Liver (tissue), 9 donors: ENCODE results near the gene SCARB1. TPM values are rescaled to one million over a fixed set of nuclear protein-coding genes. Genes with fewer than 3 reads are reported as not detected.

Source experiments
- DNase-seq: peaks from one replicate; pipeline ENCODE4 v3.0.0-alpha.2; 2017; ENCODE audit warnings: low spot score
- H3K27ac ChIP-seq, 2 donors: one replicate each; pipeline ENCODE4 v1.7.0; 2013; ENCODE audit warnings: inconsistent platforms in 2 of 2, low read length in 2 of 2, control low read depth in 1 of 2, low read depth in 1 of 2, mild to moderate bottlenecking in 1 of 2
- H3K27me3 ChIP-seq, 4 donors: one replicate each; pipeline versions ENCODE4 v1.6.1 to v1.7.0; 2013; ENCODE audit warnings: low read length in 3 of 4, inconsistent platforms in 1 of 4, mild to moderate bottlenecking in 1 of 4, moderate library complexity in 1 of 4; ENCODE audit not compliant: control insufficient read depth in 4 of 4, insufficient read depth in 4 of 4
- H3K36me3 ChIP-seq, 4 donors: one replicate each; pipeline versions ENCODE4 v1.6.1 to v1.7.0; 2013; ENCODE audit warnings: low read length in 3 of 4, mild to moderate bottlenecking in 3 of 4, low read depth in 1 of 4, moderate library complexity in 1 of 4; ENCODE audit not compliant: control insufficient read depth in 4 of 4, insufficient read depth in 3 of 4
- H3K4me1 ChIP-seq, 4 donors: one replicate each; pipeline versions ENCODE4 v1.6.1 to v1.7.0; 2013; ENCODE audit warnings: low read length in 3 of 4, mild to moderate bottlenecking in 3 of 4, moderate library complexity in 1 of 4; ENCODE audit not compliant: control insufficient read depth in 4 of 4, insufficient read depth in 4 of 4
- H3K4me3 ChIP-seq, 3 donors: one replicate each; pipeline versions ENCODE4 v1.6.1 to v1.7.0; 2013; ENCODE audit warnings: low read length in 3 of 3, control low read depth in 1 of 3, low read depth in 1 of 3, mild to moderate bottlenecking in 1 of 3
- H3K9ac ChIP-seq, 2 donors: one replicate each; pipeline ENCODE4 v1.7.0; 2013; ENCODE audit warnings: low read length in 2 of 2, mild to moderate bottlenecking in 2 of 2, moderate library complexity in 2 of 2, control low read depth in 1 of 2, low read depth in 1 of 2
- H3K9me3 ChIP-seq, 4 donors: one replicate each; pipeline versions ENCODE4 v1.6.1 to v1.7.0; 2013; ENCODE audit warnings: low read length in 3 of 4; ENCODE audit not compliant: control insufficient read depth in 4 of 4
- ATF3 ChIP-seq: IDR thresholded peaks from 2 replicates; pipeline ENCODE4 v1.6.1; 2016; ENCODE audit warnings: antibody characterized with exemption
- CTCF ChIP-seq: fragments of 150-350 bp; IDR thresholded peaks from 2 replicates; pipeline ENCODE4 v1.5.1; 2017; ENCODE audit warnings: improper control_type of control experiment, low read depth, low read length; ENCODE audit not compliant: missing input control
- EGR1 ChIP-seq, 2 donors: IDR thresholded peaks; 2 replicates each; pipeline ENCODE4 v1.6.1; 2016 to 2018; ENCODE audit warnings: antibody characterized with exemption in 2 of 2, low read depth in 2 of 2
- FOXA1 ChIP-seq: IDR thresholded peaks from 2 replicates; pipeline ENCODE4 v1.6.1; 2016; ENCODE audit warnings: antibody characterized with exemption
- FOXA2 ChIP-seq: IDR thresholded peaks from 2 replicates; pipeline ENCODE4 v1.6.1; 2016; ENCODE audit warnings: antibody characterized with exemption
- GABPA ChIP-seq, 2 donors: IDR thresholded peaks in 1 of 2; conservative IDR thresholded peaks in 1 of 2; 2 replicates each; pipeline ENCODE4 v1.6.1; 2016; ENCODE audit warnings: antibody characterized with exemption in 2 of 2, mild to moderate bottlenecking in 1 of 2, moderate library complexity in 1 of 2
- HNF4A ChIP-seq, 2 donors: conservative IDR thresholded peaks; 2 replicates each; pipeline ENCODE4 v1.6.1; 2016; ENCODE audit warnings: antibody characterized with exemption in 2 of 2, mild to moderate bottlenecking in 2 of 2
- HNF4G ChIP-seq: IDR thresholded peaks from 2 replicates; pipeline ENCODE4 v1.6.1; 2016; ENCODE audit warnings: antibody characterized with exemption
- JUND ChIP-seq, 2 donors: IDR thresholded peaks; 2 replicates each; pipeline ENCODE4 v1.6.1; 2016; ENCODE audit warnings: antibody characterized with exemption in 2 of 2
- MAX ChIP-seq: IDR thresholded peaks from 2 replicates; pipeline ENCODE4 v1.6.1; 2016; ENCODE audit warnings: antibody characterized with exemption
- NR2F2 ChIP-seq: IDR thresholded peaks from 2 replicates; pipeline ENCODE4 v1.6.1; 2016; ENCODE audit warnings: antibody characterized with exemption
- RAD21 ChIP-seq, 2 donors: IDR thresholded peaks; 2 replicates each; pipeline ENCODE4 v1.6.1; 2016; ENCODE audit warnings: antibody characterized with exemption in 2 of 2, mild to moderate bottlenecking in 2 of 2
- REST ChIP-seq: IDR thresholded peaks from 2 replicates; pipeline ENCODE4 v1.6.1; 2016; ENCODE audit warnings: antibody characterized with exemption, mild to moderate bottlenecking
- RXRA ChIP-seq, 2 donors: IDR thresholded peaks; 2 replicates each; pipeline ENCODE4 v1.6.1; 2017 to 2018; ENCODE audit warnings: antibody characterized with exemption in 2 of 2, mild to moderate bottlenecking in 1 of 2
- SP1 ChIP-seq: IDR thresholded peaks from 2 replicates; pipeline ENCODE4 v1.6.1; 2018; ENCODE audit warnings: antibody characterized with exemption, mild to moderate bottlenecking
- TAF1 ChIP-seq: conservative IDR thresholded peaks from 2 replicates; pipeline ENCODE4 v1.6.1; 2016; ENCODE audit warnings: antibody characterized with exemption, mild to moderate bottlenecking
- YY1 ChIP-seq: IDR thresholded peaks from 2 replicates; pipeline ENCODE4 v1.6.1; 2016; ENCODE audit warnings: antibody characterized with exemption, mild to moderate bottlenecking
- ZBTB33 ChIP-seq: IDR thresholded peaks from 2 replicates; pipeline ENCODE4 v1.6.1; 2016; ENCODE audit warnings: antibody characterized with exemption
- WGBS: extraction: QIAGEN DNeasy Blood & Tissue Kit; methylation state at CpG from one replicate; pipeline ENCODE4 v1.1.7; 2013; 5-methylcytosine and 5-hydroxymethylcytosine counted together
- polyA plus RNA-seq, 2 donors: library from polyadenylated mRNA; stranded (reverse) in 1 of 2; unstranded in 1 of 2; fragments of 200-250 nt in 1 of 2; fragments of >200 nt in 1 of 2; fragmentation: Nextera tagmentation in 1 of 2; extraction: Ambion mirVana in 1 of 2; gene quantifications; one replicate each; pipeline versions ENCODE4 v1.2.1 to v1.2.3, GENCODE V29; 2013 to 2015
- total RNA-seq, 2 donors: library from RNA; depleted of rRNA; stranded (reverse); fragments of >200 nt; gene quantifications; one replicate each; pipeline ENCODE4 v1.2.3, GENCODE V29; 2014
- donor health status: healthy.
- donor health status: healthy.
- donor health status: healthy.
- donor health status: healthy.
- donor health status: healthy.

SCARB1 gene
- total and polyA plus RNA-seq, 4 donors: 85.3 to 289 (median 141) TPM

- no peak for DNase-seq
- Histone ChIP-seq H3K27ac (no peak overlapping the region), H3K9ac (no peak overlapping the region), H3K9me3 (peaks cover 2 to 10% (median 6%) of the 10 kb centered on the region in 4 donors), H3K4me3 (no peak overlapping the region), H3K27me3 (no peaks in the 10 kb centered on the region), H3K36me3 (no peaks in the 10 kb centered on the region), H3K4me1 (peaks cover 5 to 20% (median 11%) of the 10 kb centered on the region in 4 donors)
- TF ChIP-seq CTCF (no peak), JUND (IDR thresholded peaks at IDR 0.05) (no peak), SP1 (no peak), HNF4A (conservative IDR thresholded peaks at IDR 0.05) (no peak), ZBTB33 (no peak), YY1 (no peak), FOXA1 (no peak), NR2F2 (no peak), ATF3 (no peak), FOXA2 (no peak), RAD21 (IDR thresholded peaks at IDR 0.05) (no peak), MAX (no peak), EGR1 (IDR thresholded peaks at IDR 0.05; ENCODE audit: low read depth in 2 of 2) (no peak), TAF1 (no peak), REST (no peak), HNF4G (no peak), RXRA (IDR thresholded peaks at IDR 0.05) (no peak), GABPA (IDR thresholded peaks at IDR 0.05 in 1 of 2, conservative IDR thresholded peaks at IDR 0.05 in 1 of 2) (no peak)
- 82% methylated on average over 3 of the region's 3 CpGs for WGBS
Observed at GRCh38 chr12:124769163-124769530, 94.5 kb downstream of the SCARB1 start.
